Activated T-helper 2 cell treated with anti-CD3 and anti-CD28 coated beads, Interferon-gamma antibody, Interleukin-2, Interleukin-4, amounts not matched to agents 10 μg/mL and 5 μg/mL and 100 μg/mL, durations not matched to agents 14 hours and 24 hours and 36 hours (primary cell): ENCODE results near the gene RPL7A. TPM values are rescaled to one million over a fixed set of nuclear protein-coding genes. Genes with fewer than 3 reads are reported as not detected.
"Not testable (repeated sequence)": the region's sequence is repeated elsewhere in the genome, so short reads cannot be mapped to it uniquely, and the experiment has no call there.

Experiments used
- DNase-seq: peaks from one replicate; pipeline ENCODE4 v3.0.0; 2021; ENCODE audit warnings: low spot score
- H3K27ac Mint-ChIP-seq: one replicate; pipeline ENCODE4 v1.8.0; 2021; ENCODE audit warnings: mixed read lengths
- H3K27me3 Mint-ChIP-seq: one replicate; pipeline ENCODE4 v1.8.0; 2021; ENCODE audit warnings: low read depth, mixed read lengths
- H3K36me3 Mint-ChIP-seq: one replicate; pipeline ENCODE4 v1.8.0; 2021; ENCODE audit warnings: low read depth, mixed read lengths
- H3K4me1 Mint-ChIP-seq: one replicate; pipeline ENCODE4 v1.8.0; 2021; ENCODE audit warnings: low read depth, mixed read lengths
- H3K4me3 Mint-ChIP-seq: one replicate; pipeline ENCODE4 v1.8.0; 2021; ENCODE audit warnings: low read depth, mild to moderate bottlenecking, moderate library complexity, mixed read lengths
- H3K9me3 Mint-ChIP-seq: one replicate; pipeline ENCODE4 v1.8.0; 2021; ENCODE audit warnings: mixed read lengths
- intact Hi-C: fragments of 100-400 bp; cut with micrococcal nuclease; formaldehyde crosslinking; loops from one replicate; pipeline ENCODE4 v1.15.1; 2023
- total RNA-seq: library from RNA; stranded (reverse); gene quantifications from 2 replicates; pipeline ENCODE4 v1.2.3, GENCODE V29; 2022

RPL7A gene
- total RNA-seq, 1 donor from 2014 or later: 2,588 TPM

DNA sequence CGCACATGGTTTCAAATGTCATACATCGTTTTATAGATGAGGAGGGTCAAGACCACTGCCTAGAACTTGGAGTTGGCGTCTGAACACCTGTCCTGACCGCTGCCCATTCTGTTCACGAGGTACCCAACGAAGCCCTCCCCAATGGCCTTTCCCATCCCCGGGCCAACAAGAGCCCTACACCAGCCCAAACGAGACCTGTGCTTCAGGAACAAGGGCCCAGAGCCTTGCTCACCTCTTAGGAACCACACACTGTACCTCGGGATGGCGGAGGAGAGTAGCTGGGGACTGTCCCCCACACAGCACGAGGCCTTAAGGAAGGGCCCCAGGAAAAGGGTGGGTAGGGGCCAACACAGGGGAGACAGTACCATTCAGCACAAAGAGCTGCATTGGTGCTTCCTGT lies 15.0 kb upstream of the RPL7A start:
- no peaks in the 10 kb centered on the region for H3K9me3 Mint-ChIP-seq
- intact Hi-C loops: loop anchor here (10.0 kb wide), 1 partner anchor 148 kb away; no protein-coding TSS in a partner anchor
- H3K27me3 Mint-ChIP-seq: no peaks in the 10 kb centered on the region
- H3K4me1 Mint-ChIP-seq: peaks cover 12% of the 10 kb centered on the region
- H3K27ac Mint-ChIP-seq: no peak overlapping the region
- peak overlapping the region; percentile 21 for H3K4me3 Mint-ChIP-seq
- H3K36me3 Mint-ChIP-seq: peaks cover 77% of the 10 kb centered on the region
- no peak for DNase-seq

DNA sequence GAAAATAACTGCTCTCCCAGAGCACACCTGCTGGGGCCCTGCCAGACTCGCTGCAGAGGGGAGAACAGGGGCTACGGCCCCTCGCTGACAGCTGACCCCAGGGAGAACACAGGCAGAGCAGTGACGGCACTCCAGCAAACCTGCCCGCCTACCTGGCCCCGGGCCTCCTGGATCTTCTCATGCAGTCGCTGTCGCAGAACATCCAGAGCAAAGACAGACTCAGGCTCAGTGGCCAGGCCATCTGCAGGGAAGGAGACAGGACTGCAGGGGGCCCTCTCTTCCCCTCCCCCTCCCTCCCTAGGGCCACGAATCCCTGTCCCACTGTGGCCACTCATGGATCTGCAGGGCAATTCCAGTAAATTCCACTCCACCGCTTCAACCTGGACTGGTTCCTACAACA lies 14.5 kb upstream of the RPL7A start:
- Mint-ChIP-seq H3K36me3 (peaks cover 72% of the 10 kb centered on the region), H3K4me3 (peak overlapping the region; percentile 21), H3K27ac (no peak overlapping the region), H3K9me3 (no peaks in the 10 kb centered on the region), H3K27me3 (no peaks in the 10 kb centered on the region), H3K4me1 (peaks cover 12% of the 10 kb centered on the region)
- DNase-seq: no peak
- intact Hi-C loops: loop anchor here (10.0 kb wide), 1 partner anchor 149 kb away; no protein-coding TSS in a partner anchor

DNA sequence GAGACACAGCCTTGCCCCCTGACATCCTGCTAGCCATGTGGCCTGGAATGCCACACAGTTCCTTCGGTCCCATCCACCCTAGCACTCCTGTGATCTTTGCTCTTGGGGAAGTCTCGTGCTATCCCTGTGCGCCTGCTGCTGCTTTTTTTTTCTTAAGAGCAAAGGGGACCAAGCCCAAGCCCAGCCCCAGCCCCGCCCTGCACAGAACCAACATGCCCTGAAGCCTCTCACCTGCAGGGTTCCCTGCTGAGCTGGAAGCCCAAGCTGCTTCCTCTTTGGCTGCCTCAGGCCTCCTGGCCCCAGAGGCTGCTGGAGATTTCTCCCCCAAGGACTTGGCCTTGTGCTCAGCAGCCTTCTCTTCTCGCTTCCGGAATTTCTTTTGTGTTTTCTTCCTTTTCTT lies 13.9 kb upstream of the RPL7A start:
- intact Hi-C loops: loop anchor here (10.0 kb wide), 1 partner anchor 149 kb away; no protein-coding TSS in a partner anchor
- Mint-ChIP-seq H3K27ac (no peak overlapping the region), H3K27me3 (no peaks in the 10 kb centered on the region), H3K4me3 (peak overlapping the region; percentile 94), H3K36me3 (peaks cover 72% of the 10 kb centered on the region), H3K9me3 (no peaks in the 10 kb centered on the region), H3K4me1 (peaks cover 12% of the 10 kb centered on the region)
- no peak for DNase-seq

DNA sequence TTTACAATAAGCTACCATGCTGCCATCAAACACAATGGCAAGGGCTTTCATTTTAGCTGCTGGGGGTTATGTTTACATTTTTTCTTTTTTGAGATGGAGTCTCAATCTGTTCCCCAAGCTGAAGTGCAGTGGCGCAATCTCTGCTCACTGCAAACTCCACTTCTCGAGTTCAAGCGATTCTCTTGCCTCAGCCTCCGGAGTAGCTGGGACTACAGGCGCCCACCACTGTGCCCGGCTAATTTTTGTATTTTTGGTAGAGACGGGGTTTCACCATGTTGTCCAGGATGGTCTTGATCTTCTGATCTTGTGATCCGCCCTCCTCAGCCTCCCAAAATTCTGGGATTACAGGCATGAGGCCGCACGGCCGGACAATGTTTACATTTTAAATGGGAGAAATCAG lies 13.1 kb upstream of the RPL7A start:
- H3K36me3 Mint-ChIP-seq: peaks cover 75% of the 10 kb centered on the region
- intact Hi-C loops: loop anchor here (10.0 kb wide), 1 partner anchor 150 kb away; no protein-coding TSS in a partner anchor

DNA sequence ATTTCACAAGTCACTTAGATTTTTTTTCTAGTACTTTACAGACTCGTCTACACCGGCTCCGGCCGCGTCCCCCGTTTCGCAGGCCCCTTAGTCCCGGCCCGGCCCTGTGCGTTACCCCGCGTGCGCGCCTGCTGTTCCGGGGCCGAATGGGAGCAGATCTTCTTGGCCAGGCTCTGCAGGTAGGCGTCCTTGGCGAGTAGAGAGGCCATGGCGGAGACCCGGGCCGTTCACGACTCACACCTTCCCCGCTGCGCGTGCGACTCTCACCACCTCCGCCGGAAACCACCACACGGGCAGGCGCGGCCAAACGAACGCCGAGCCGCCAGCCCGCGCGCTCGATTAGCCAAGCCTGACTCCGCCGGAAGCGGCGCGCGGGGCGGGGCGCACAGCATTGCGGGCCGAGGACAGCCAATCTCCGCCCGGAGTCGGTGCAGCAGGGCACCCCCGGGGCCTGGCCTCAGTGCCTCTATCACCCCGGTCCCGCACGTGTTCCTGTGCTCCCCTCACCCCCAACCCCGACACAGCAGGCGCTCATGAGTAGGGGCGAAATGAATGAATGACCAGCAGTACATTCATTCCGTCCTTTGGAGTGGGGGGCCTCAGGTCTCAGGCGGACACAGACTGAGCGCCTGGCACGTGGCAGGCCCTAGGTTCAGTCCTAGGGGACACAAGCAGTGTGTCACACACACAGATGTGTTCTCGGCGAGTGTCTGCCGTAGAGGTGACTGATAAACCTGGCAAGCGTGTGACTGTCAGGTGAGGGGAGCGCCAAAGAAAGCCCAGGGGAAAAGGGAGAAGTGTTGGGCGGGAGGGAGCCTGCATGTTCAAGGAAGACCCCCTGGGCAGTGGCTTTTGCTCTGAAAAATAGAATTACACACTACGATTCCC lies 11.8 kb upstream of the RPL7A start, which contains the start of gene SURF6:
Gene SURF6 (minus strand): TSS at position 265 of the 888 bp plus-strand sequence. CDS start 56 bp downstream, at position 209.
- peak; percentile 93 for DNase-seq
- peak within 1 kb of the TSS; percentile 94 for H3K4me3 Mint-ChIP-seq
- H3K36me3 Mint-ChIP-seq: peaks cover 76% of the 10 kb centered on the region
- H3K9me3 Mint-ChIP-seq: no peaks in the 10 kb centered on the region
- H3K27me3 Mint-ChIP-seq: no peaks in the 10 kb centered on the region
- peaks cover 17% of the 10 kb centered on the region for H3K4me1 Mint-ChIP-seq
- intact Hi-C loops: loop anchor here (1.0 to 10.0 kb wide), 4 partner anchors 12 to 151 kb away; partner anchors contain the start of genes MED22, RPL7A, SURF1 and SURF2
- peak within 1 kb of the TSS; percentile 89 for H3K27ac Mint-ChIP-seq

More for the DNA sequence above, 13.1 kb upstream of the RPL7A start:
- DNase-seq, H3K9me3 Mint-ChIP-seq, H3K27me3 Mint-ChIP-seq: not testable (repeated sequence)
- H3K27ac Mint-ChIP-seq: peak overlapping the region; percentile 62
- peak overlapping the region; percentile 94 for H3K4me3 Mint-ChIP-seq
- H3K4me1 Mint-ChIP-seq: peaks cover 12% of the 10 kb centered on the region

DNA sequence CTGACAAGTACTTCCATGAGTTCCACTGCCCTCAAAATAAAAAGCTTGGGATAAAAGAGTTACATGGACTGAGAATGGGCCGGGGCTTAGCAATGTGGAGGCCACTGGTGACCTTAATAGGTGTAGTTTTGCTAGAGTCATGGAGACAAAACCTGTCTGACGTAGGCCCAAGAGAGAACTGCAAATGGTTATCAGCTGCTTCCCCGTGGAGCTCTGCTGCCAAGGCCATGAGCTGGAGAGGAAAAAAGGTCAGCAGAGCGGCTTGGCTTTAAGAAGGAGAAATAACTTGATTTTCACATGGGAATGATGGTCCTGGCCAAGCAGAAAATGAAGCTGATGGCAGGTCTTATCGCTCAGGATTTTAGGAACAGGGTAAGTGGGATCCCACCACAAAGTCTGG lies 8.4 kb upstream of the RPL7A start:
- Mint-ChIP-seq H3K4me1 (peaks cover 9% of the 10 kb centered on the region), H3K36me3 (peaks cover 66% of the 10 kb centered on the region), H3K27ac (no peak overlapping the region), H3K9me3 (no peaks in the 10 kb centered on the region), H3K4me3 (no peak overlapping the region), H3K27me3 (no peaks in the 10 kb centered on the region)
- no peak for DNase-seq
- intact Hi-C loops: loop anchor here (10.0 kb wide), 1 partner anchor 155 kb away; no protein-coding TSS in a partner anchor

DNA sequence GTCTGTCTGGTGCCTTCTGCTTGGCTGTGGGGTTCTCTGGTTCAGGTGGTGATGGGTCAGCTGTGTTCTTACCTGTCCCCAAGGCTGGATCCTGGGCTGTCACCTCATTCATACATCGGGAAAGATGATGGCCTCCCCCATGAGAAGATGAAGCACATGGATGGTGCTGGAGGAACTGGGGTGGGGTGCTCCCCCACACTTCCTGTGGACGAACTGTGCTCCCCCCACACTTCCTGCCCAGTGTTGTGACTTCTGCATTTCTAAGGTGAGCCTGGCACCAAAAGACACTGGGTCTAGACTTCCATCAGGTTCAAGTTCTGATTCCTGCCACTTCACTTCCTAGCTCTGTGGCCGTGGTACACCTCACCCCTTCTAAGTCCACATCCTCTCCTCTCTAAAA lies 7.8 kb upstream of the RPL7A start:
- H3K9me3 Mint-ChIP-seq: no peaks in the 10 kb centered on the region
- no peak overlapping the region for H3K4me3 Mint-ChIP-seq
- intact Hi-C loops: no loop called here
- H3K27me3 Mint-ChIP-seq: no peaks in the 10 kb centered on the region
- H3K36me3 Mint-ChIP-seq: peaks cover 65% of the 10 kb centered on the region
- peaks cover 6% of the 10 kb centered on the region for H3K4me1 Mint-ChIP-seq
- no peak for DNase-seq
- no peak overlapping the region for H3K27ac Mint-ChIP-seq

DNA sequence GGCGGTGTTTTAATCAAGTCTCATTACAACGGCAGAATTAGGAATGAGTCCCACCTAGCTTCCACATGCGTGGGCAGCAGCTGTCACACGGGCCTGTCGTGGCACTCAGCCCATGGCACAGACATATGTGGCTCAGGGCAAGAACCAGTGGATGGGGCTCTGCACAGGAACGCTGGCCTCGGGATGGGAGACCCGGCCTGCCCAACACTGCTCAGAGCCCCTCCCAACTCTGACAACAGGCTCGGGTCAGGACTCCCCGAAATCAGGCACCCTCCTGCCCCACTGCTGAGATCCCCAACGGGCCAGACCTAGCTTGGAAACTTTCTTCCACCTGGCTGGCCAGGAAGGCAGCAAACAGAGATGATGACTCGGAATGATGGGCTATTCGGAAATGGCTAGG lies 7.1 kb upstream of the RPL7A start:
- Mint-ChIP-seq H3K27me3 (no peaks in the 10 kb centered on the region), H3K27ac (no peak overlapping the region), H3K4me1 (peaks cover 6% of the 10 kb centered on the region), H3K4me3 (no peak overlapping the region), H3K9me3 (no peaks in the 10 kb centered on the region), H3K36me3 (peaks cover 64% of the 10 kb centered on the region)
- DNase-seq: no peak
- intact Hi-C loops: no loop called here

DNA sequence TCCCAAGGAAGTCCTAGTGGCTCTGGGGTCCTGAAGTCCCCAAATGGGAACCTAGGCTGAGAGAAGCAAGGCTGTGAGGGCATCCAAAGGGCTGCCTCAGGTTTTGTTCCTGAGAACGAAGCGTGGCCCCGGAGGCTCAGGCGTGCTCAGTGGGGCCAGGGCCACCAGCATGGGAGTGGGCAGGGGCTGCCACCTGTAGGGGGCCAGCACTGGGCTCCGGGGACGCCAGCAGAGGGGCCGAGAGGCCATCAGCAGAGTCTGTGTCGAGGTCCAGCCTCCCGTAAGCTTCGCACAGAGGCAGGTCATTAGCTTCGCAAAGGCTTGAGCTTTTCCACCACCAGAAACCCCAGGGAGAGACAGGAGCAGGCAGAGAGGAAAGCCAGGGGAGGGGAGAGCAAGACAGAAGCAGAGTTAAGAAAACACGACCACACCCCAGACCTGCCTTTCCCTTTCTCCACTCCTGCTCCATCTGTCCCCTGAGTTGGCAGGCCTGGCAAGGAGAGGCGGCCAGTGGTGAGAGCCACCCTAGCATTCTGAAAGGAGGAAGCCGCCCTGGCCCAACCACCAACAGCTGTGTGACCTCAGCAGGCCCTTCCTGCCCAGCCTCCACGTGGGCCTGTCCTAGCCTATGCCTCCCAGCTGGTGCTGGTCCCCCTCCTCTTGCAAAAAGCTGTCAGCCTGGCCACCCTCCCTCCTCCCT lies 6.5 kb upstream of the RPL7A start:
- Mint-ChIP-seq H3K27me3 (no peaks in the 10 kb centered on the region), H3K36me3 (peaks cover 65% of the 10 kb centered on the region), H3K4me3 (no peak overlapping the region), H3K9me3 (no peaks in the 10 kb centered on the region), H3K4me1 (peaks cover 11% of the 10 kb centered on the region), H3K27ac (no peak overlapping the region)
- intact Hi-C loops: no loop called here
- DNase-seq: no peak

DNA sequence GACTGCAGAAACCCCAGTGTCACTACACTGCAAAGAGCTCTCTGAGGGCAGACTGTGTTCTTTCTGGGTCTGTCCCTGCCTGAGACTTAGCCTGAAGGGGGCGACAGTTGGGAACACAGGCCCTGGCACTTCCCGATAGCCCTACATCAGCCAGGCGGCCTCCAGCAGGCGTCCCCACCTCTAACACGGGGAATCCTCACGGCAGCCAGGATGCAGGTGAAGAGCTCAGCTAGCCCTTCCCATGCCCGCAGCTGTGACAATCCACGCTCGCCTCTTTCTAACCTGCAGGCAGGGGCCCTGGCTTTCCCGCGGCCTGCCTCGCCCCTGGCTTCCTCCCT lies 6.0 kb upstream of the RPL7A start:
- intact Hi-C loops: no loop called here
- DNase-seq: no peak
- Mint-ChIP-seq H3K9me3 (no peaks in the 10 kb centered on the region), H3K4me1 (peaks cover 16% of the 10 kb centered on the region), H3K4me3 (no peak overlapping the region), H3K27ac (no peak overlapping the region), H3K27me3 (no peaks in the 10 kb centered on the region), H3K36me3 (peaks cover 70% of the 10 kb centered on the region)

DNA sequence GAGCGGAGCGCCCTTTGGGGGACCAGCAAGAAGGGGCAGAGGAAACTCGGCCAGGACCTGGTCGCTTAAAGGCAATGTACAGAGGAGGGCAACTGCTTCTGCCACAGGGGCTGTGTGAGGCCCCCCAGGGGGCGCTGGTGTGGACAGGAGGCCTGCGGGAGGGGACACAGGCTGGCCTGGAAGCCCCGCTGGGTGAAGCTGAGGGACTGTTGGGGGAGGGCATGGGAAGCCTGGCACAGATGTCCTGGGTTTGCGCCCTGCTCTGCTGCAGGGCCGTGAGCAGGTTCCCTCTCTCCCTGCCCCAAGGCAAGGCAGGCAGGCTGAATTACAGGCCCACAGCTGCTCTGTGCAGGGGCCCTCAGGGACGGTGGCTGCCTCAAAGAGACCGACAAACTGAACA lies 5.4 kb upstream of the RPL7A start:
- H3K36me3 Mint-ChIP-seq: peaks cover 72% of the 10 kb centered on the region
- no peak for DNase-seq
- H3K4me3 Mint-ChIP-seq: no peak overlapping the region
- peaks cover 17% of the 10 kb centered on the region for H3K4me1 Mint-ChIP-seq
- no peaks in the 10 kb centered on the region for H3K9me3 Mint-ChIP-seq
- H3K27me3 Mint-ChIP-seq: no peaks in the 10 kb centered on the region
- intact Hi-C loops: no loop called here
- no peak overlapping the region for H3K27ac Mint-ChIP-seq

DNA sequence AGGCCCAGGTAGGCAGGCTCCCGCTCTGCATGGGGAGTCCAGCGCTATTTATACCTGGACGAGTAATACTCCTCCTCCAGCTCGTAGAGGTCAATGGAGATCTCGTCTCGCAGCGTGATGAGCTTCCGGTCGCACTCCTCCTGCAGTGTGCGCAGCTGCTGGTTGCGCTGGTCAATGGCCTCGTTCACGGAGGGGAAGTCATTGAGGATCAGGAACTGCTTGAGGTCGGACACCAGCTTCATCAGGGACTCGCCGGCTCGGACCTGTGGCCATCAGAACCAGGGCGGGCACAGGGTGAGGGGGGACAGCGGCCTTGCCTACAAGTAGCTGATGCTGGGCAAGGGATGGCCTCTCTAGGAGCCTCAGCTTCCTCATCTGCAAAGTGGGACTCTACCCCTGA lies 3.9 kb upstream of the RPL7A start:
- intact Hi-C loops: no loop called here
- H3K4me1 Mint-ChIP-seq: peaks cover 23% of the 10 kb centered on the region
- H3K27ac Mint-ChIP-seq: no peak overlapping the region
- no peaks in the 10 kb centered on the region for H3K27me3 Mint-ChIP-seq
- no peak for DNase-seq
- H3K9me3 Mint-ChIP-seq: no peaks in the 10 kb centered on the region
- no peak overlapping the region for H3K4me3 Mint-ChIP-seq
- peaks cover 77% of the 10 kb centered on the region for H3K36me3 Mint-ChIP-seq

DNA sequence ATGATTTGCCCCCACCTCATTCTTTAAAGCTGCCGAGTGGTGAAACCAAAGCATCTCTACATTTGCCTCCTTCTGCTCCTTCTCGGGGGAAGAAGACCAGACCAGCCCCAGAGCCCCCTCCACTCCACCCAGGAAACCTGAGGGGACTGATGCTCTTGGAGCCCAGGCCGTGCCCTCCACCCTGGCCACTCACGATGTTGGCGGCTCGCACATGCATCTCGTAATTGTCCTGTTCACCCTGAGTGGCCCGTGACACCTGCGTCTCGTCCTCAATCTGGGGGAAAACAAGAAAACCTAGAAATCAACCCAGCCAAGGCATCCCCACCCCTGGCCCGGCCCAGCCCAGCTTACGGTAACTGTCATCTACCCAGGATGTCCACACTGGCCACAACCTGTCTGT lies 3.0 kb upstream of the RPL7A start:
- Mint-ChIP-seq H3K27me3 (no peaks in the 10 kb centered on the region), H3K4me1 (peaks cover 31% of the 10 kb centered on the region), H3K36me3 (peaks cover 77% of the 10 kb centered on the region), H3K27ac (no peak overlapping the region), H3K4me3 (no peak overlapping the region), H3K9me3 (no peaks in the 10 kb centered on the region)
- intact Hi-C loops: loop anchor here (5.0 kb wide), 1 partner anchor 72 kb away; the partner anchor contains the start of gene REXO4
- DNase-seq: no peak
